SK-N-SH (cell line): ENCODE measurements around the gene ZFP69. TPM values are rescaled to one million over a fixed set of nuclear protein-coding genes. Genes with fewer than 3 reads are reported as not detected.

Experiments
- CTCF ChIA-PET: fragments of 300-600, 350-600 bp; formaldehyde crosslinking; extraction: SDS; loops from one replicate; lab custom pipeline; 2021; lab: Yijun Ruan, JAX
- POLR2A ChIA-PET: fragments of 350-600 bp; sonication (Branson Sonifier 250); formaldehyde crosslinking; extraction: SDS; loops from one replicate; lab custom pipeline; 2020; ENCODE audit warnings: antibody characterized with exemption, inconsistent platforms; lab: Yijun Ruan, JAX
- DNase-seq: peaks from one replicate; pipeline ENCODE4 v3.0.0; 2012
- H2AFZ ChIP-seq: fragments of 200-600 bp; sonication (generic); 2 replicates; pipeline ENCODE4 v1.8.1; 2016; ENCODE audit warnings: antibody characterized with exemption, mild to moderate bottlenecking, low read depth
- H3F3A ChIP-seq: fragments of 200-600 bp; sonication (generic); replicated peaks from 2 replicates; pipeline ENCODE3; 2016; ENCODE audit warnings: antibody characterized with exemption, mild to moderate bottlenecking; ENCODE audit not compliant: insufficient read depth
- H3K27ac ChIP-seq, 2 experiments: fragments of 200-500 bp in 1 of 2; fragments of 200-600 bp in 1 of 2; sonication (Bioruptor generic) in 1 of 2; sonication (generic), shearing (Covaris generic) in 1 of 2; 2 replicates each; pipeline versions ENCODE4 v1.5.1 to v1.6.1; 2014 to 2016; ENCODE audit warnings: low read depth in 2 of 2, inconsistent platforms in 1 of 2, low read length in 1 of 2, mild to moderate bottlenecking in 1 of 2, mixed read lengths in 1 of 2
- H3K27me3 ChIP-seq: fragments of 200-600 bp; sonication (generic), shearing (Covaris generic); 2 replicates; pipeline ENCODE4 v1.6.1; 2016; ENCODE audit warnings: mixed run types; ENCODE audit not compliant: insufficient read depth
- H3K36me3 ChIP-seq, 2 experiments: fragments of 200-500 bp in 1 of 2; fragments of 200-600 bp in 1 of 2; sonication (Bioruptor generic) in 1 of 2; sonication (generic) in 1 of 2; replicated peaks in 1 of 2; 2 replicates each; pipeline versions ENCODE3 to v1.5.1; 2014 to 2016; ENCODE audit warnings: low read length in 1 of 2, mild to moderate bottlenecking in 1 of 2; ENCODE audit not compliant: insufficient read depth in 2 of 2, control insufficient read depth in 1 of 2
- H3K4me1 ChIP-seq, 2 experiments: fragments of 200-500 bp in 1 of 2; fragments of 200-600 bp in 1 of 2; sonication (Bioruptor generic) in 1 of 2; sonication (generic), shearing (Covaris generic) in 1 of 2; 2 replicates each; pipeline versions ENCODE4 v1.5.1 to v1.6.1; 2014 to 2016; ENCODE audit warnings: low read depth in 1 of 2, low read length in 1 of 2, mixed run types in 1 of 2; ENCODE audit not compliant: insufficient read depth in 2 of 2, control insufficient read depth in 1 of 2
- H3K4me2 ChIP-seq: fragments of 200-600 bp; sonication (generic), shearing (Covaris generic); 2 replicates; pipeline ENCODE4 v1.6.1; 2017; ENCODE audit warnings: mixed run types
- H3K4me3 ChIP-seq, 2 experiments: fragments of 200-500 bp in 1 of 2; fragments of 200-600 bp in 1 of 2; sonication (Bioruptor generic) in 1 of 2; sonication (generic), shearing (Covaris generic) in 1 of 2; 2 replicates each; pipeline versions ENCODE4 v1.5.1 to v1.8.1; 2014 to 2016; ENCODE audit warnings: low read depth in 2 of 2, inconsistent platforms in 1 of 2, low read length in 1 of 2, mild to moderate bottlenecking in 1 of 2, mixed read lengths in 1 of 2, moderate library complexity in 1 of 2
- H3K79me2 ChIP-seq: fragments of 200-600 bp; sonication (generic); 2 replicates; pipeline ENCODE4 v1.8.1; 2017; ENCODE audit warnings: mild to moderate bottlenecking; ENCODE audit not compliant: insufficient read depth
- H3K9ac ChIP-seq: fragments of 200-600 bp; sonication (generic); 2 replicates; pipeline ENCODE4 v1.6.1; 2017; ENCODE audit warnings: mixed run types
- H3K9me2 ChIP-seq: fragments of 200-600 bp; sonication (generic); 2 replicates; pipeline ENCODE4 v1.6.1; 2017; ENCODE audit warnings: mixed run types
- H3K9me3 ChIP-seq: fragments of 200-600 bp; sonication (generic); 2 replicates; pipeline ENCODE4 v1.6.1; 2017; ENCODE audit warnings: mixed run types, mild to moderate bottlenecking, moderate library complexity
- H4K20me1 ChIP-seq: fragments of 200-600 bp; sonication (generic); 2 replicates; pipeline ENCODE4 v1.6.1; 2017; ENCODE audit warnings: mild to moderate bottlenecking, mixed run types; ENCODE audit not compliant: insufficient read depth
- CHD2 ChIP-seq: fragments of 150-350 bp; IDR thresholded peaks from 2 replicates; pipeline ENCODE4 v1.6.1; 2018; ENCODE audit warnings: low read length; ENCODE audit not compliant: partially characterized antibody
- ELF1 ChIP-seq: IDR thresholded peaks from 2 replicates; pipeline ENCODE4 v1.4.0; 2012
- EZH2phosphoT487 ChIP-seq: fragments of 200-600 bp; sonication (generic); IDR thresholded peaks from 2 replicates; pipeline ENCODE4 v1.6.1; 2017; ENCODE audit warnings: low read depth, mixed run types, mild to moderate bottlenecking, antibody characterized with exemption, moderate library complexity, borderline replicate concordance
- FOSL2 ChIP-seq: IDR thresholded peaks from 2 replicates; pipeline ENCODE4 v1.4.0; 2012; ENCODE audit warnings: low read depth, mild to moderate bottlenecking, moderate library complexity, borderline replicate concordance
- GABPA ChIP-seq: IDR thresholded peaks from 2 replicates; pipeline ENCODE4 v1.4.0; 2012; ENCODE audit warnings: low read depth, mild to moderate bottlenecking
- GATA2 ChIP-seq: sonication (generic); formaldehyde crosslinking; IDR thresholded peaks from 2 replicates; pipeline ENCODE4 v1.5.0; 2020; ENCODE audit warnings: mild to moderate bottlenecking, missing genetic modification reagents
- IRF3 ChIP-seq: fragments of 150-350 bp; IDR thresholded peaks from 2 replicates; pipeline ENCODE4 v1.6.1; 2016; ENCODE audit warnings: mild to moderate bottlenecking, low read depth, low read length
- JUND ChIP-seq: IDR thresholded peaks from 2 replicates; pipeline ENCODE4 v1.4.0; 2012
- MEF2A ChIP-seq: IDR thresholded peaks from 2 replicates; pipeline ENCODE4 v1.4.0; 2012; ENCODE audit warnings: low read depth, borderline replicate concordance
- MXI1 ChIP-seq: IDR thresholded peaks from 2 replicates; pipeline ENCODE4 v1.6.1; 2012; ENCODE audit warnings: mild to moderate bottlenecking, low read depth, low read length, improper control_type of control experiment
- NFIC ChIP-seq: IDR thresholded peaks from 2 replicates; pipeline ENCODE4 v1.4.0; 2012; ENCODE audit warnings: borderline replicate concordance
- NRF1 ChIP-seq: IDR thresholded peaks from 2 replicates; pipeline ENCODE4 v1.6.1; 2012; ENCODE audit warnings: low read depth, mild to moderate bottlenecking, low read length
- RAD21 ChIP-seq: IDR thresholded peaks from 2 replicates; pipeline ENCODE4 v1.6.1; 2012; ENCODE audit warnings: mild to moderate bottlenecking, low read length
- RXRA ChIP-seq: IDR thresholded peaks from 2 replicates; pipeline ENCODE4 v1.4.0; 2012; ENCODE audit warnings: low read depth, mild to moderate bottlenecking, borderline replicate concordance
- SMC3 ChIP-seq: IDR thresholded peaks from 2 replicates; pipeline ENCODE4 v1.6.1; 2012; ENCODE audit warnings: low read depth, low read length, improper control_type of control experiment
- TEAD4 ChIP-seq: IDR thresholded peaks from 2 replicates; pipeline ENCODE4 v1.4.0; 2012; ENCODE audit warnings: mild to moderate bottlenecking, borderline replicate concordance; ENCODE audit not compliant: insufficient read depth
- USF1 ChIP-seq: IDR thresholded peaks from 2 replicates; pipeline ENCODE4 v1.4.0; 2012; ENCODE audit warnings: low read depth, borderline replicate concordance
- USF2 ChIP-seq: fragments of 150-350 bp; IDR thresholded peaks from 2 replicates; pipeline ENCODE4 v1.6.1; 2017; ENCODE audit warnings: antibody characterized with exemption, low read length, low read depth, borderline replicate concordance
- YY1 ChIP-seq: IDR thresholded peaks from 2 replicates; pipeline ENCODE4 v1.4.0; 2012; ENCODE audit warnings: low read depth, mild to moderate bottlenecking
- ZBTB33 ChIP-seq: IDR thresholded peaks from 2 replicates; pipeline ENCODE4 v1.4.0; 2012; ENCODE audit warnings: low read depth, borderline replicate concordance
- WGBS: methylation state at CpG from one replicate; pipeline ENCODE4 v1.1.6; 2017; ENCODE audit warnings: low lambda C conversion rate; 5-methylcytosine and 5-hydroxymethylcytosine counted together
- polyA plus RNA-seq, 3 experiments: library from polyadenylated mRNA; depleted of rRNA; stranded (reverse); fragments of >200 nt; gene quantifications; 2 replicates each; pipeline ENCODE4 v1.2.3, GENCODE V29; 2012

Gene ZFP69
- polyA plus RNA-seq, 1 of the 3 experiments (the other 2 are of a cell fraction) = 1.9 TPM

- H3K9me2 ChIP-seq = no peaks in the 10 kb centered on the region
- H3K9me3 ChIP-seq = peaks cover 25% of the 10 kb centered on the region
- H3K27me3 ChIP-seq = no peaks in the 10 kb centered on the region
- no peak overlapping the region for H3K4me2 ChIP-seq
- TF ChIP-seq USF1 = no peak
- TF ChIP-seq RXRA = no peak
- no peak for TF ChIP-seq YY1
- TF ChIP-seq GABPA = no peak
- no peak for TF ChIP-seq NFIC
- H3K9ac ChIP-seq = no peak overlapping the region
- no peaks in the 10 kb centered on the region for H4K20me1 ChIP-seq
- H3K27ac ChIP-seq = no peak overlapping the region
- H3K79me2 ChIP-seq = no peaks in the 10 kb centered on the region
- no peak overlapping the region for H2AFZ ChIP-seq
- CTCF ChIA-PET = interaction anchor here (1.1 to 1.8 kb wide), 3 partner anchors 26 to 335 kb away, joined by 3 to 5 read pairs (median 3); no protein-coding TSS in a partner anchor
- peaks cover 9 to 28% of the 10 kb centered on the region in 2 experiments for H3K36me3 ChIP-seq
- no peak for DNase-seq
- H3K4me1 ChIP-seq = peaks cover 0 to 7% of the 10 kb centered on the region in 2 experiments; a peak in 2 of 4 replicates
- POLR2A ChIA-PET = interaction anchor here (0.5 kb wide), 1 partner anchor 305 kb away, joined by 5 read pairs; no protein-coding TSS in a partner anchor
- 76% methylated on average over 4 of the region's 4 CpGs for WGBS
- H3F3A ChIP-seq = no peaks in the 10 kb centered on the region
- H3K4me3 ChIP-seq = no peak overlapping the region
These were observed 2.1 kb downstream of the ZFP69 start for GRCh38 chr1:40479156-40479555.

GRCh38 chr1:40495315-40495903, 18.3 kb downstream of the ZFP69 start:
- Histone ChIP-seq H3K9me2 (no peaks in the 10 kb centered on the region), H3F3A (no peaks in the 10 kb centered on the region)
- CTCF ChIA-PET = no interaction called here

More at GRCh38 chr1:40495315-40495903, 18.3 kb downstream of the ZFP69 start:
- Histone ChIP-seq H3K4me1 (no peaks in the 10 kb centered on the region), H3K9ac (no peak overlapping the region), H3K27ac (no peak overlapping the region), H3K36me3 (peaks cover 50 to 59% of the 10 kb centered on the region in 2 experiments), H3K4me3 (no peak overlapping the region; a peak in 1 of 4 replicates), H3K79me2 (no peaks in the 10 kb centered on the region; the same call in 1 of the 2 replicates), H3K4me2 (no peak overlapping the region), H4K20me1 (no peaks in the 10 kb centered on the region), H2AFZ (no peak overlapping the region), H3K27me3 (no peaks in the 10 kb centered on the region), H3K9me3 (peaks cover 30% of the 10 kb centered on the region)
- 87% methylated on average over 4 of the region's 4 CpGs for WGBS
- POLR2A ChIA-PET = no interaction called here
- TF ChIP-seq IRF3 (no peak), USF2 (no peak), NRF1 (no peak), TEAD4 (no peak), RAD21 (no peak), USF1 (no peak), MXI1 (no peak), CHD2 (no peak), RXRA (no peak), GATA2 (CRISPR knock-in tag) (no peak), JUND (no peak), GABPA (no peak), EZH2phosphoT487 (no peak), ZBTB33 (no peak), FOSL2 (no peak), MEF2A (no peak), ELF1 (no peak), SMC3 (no peak)
- DNase-seq = no peak
